Activated T-cell treated with anti-CD3 and anti-CD28 coated beads for 1 hour (primary cell): ENCODE results near the gene OVOL3.
"Not testable (repeated sequence)": the region's sequence is repeated elsewhere in the genome, so short reads cannot be mapped to it uniquely, and the experiment has no call there.

ENCODE experiments used
- DNase-seq: peaks from one replicate; pipeline ENCODE4 v3.0.0-alpha.2; 2020; ENCODE audit warnings: low read depth

OVOL3 gene

DNA sequence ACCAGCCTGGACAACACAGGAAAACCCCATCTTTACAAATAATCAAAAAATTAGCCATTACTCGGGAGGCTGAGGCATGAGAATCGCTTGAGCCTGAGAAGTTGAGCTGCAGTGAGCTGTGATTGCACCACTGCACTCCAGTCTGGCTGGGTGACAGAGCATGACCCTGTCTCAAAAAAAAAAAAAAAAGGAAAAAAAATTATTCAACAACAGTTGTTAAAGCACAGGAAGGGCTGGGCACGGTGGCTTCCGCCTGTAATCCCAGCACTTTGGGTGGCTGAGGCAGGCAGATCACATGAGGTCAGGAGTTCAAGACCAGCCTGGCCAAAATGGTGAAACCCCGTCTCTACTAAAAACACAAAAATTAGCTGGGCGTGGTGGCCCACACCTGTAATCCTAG is 20.3 kb downstream of the OVOL3 start:
- not testable (repeated sequence) for DNase-seq

DNA sequence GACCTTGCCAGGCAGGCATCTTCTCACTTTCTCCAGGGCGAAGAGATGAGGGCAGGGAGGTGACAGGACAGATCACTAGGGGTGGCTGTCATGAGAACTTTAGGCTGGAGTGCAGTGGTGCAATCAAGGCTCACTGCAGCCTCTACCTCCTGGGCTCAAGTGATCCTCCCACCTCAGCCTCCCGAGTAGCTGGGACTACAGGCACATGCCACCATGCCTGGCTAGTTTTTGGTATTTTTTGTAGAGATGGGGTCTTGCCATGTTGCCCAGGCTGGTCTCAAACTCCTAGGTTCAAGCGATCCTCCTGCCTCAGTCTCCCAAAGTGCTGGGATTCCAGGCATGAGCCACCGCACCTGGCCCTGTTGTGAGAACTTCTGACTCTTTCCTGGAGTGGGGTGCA is 23.9 kb downstream of the OVOL3 start:
- not testable (repeated sequence) for DNase-seq

DNA sequence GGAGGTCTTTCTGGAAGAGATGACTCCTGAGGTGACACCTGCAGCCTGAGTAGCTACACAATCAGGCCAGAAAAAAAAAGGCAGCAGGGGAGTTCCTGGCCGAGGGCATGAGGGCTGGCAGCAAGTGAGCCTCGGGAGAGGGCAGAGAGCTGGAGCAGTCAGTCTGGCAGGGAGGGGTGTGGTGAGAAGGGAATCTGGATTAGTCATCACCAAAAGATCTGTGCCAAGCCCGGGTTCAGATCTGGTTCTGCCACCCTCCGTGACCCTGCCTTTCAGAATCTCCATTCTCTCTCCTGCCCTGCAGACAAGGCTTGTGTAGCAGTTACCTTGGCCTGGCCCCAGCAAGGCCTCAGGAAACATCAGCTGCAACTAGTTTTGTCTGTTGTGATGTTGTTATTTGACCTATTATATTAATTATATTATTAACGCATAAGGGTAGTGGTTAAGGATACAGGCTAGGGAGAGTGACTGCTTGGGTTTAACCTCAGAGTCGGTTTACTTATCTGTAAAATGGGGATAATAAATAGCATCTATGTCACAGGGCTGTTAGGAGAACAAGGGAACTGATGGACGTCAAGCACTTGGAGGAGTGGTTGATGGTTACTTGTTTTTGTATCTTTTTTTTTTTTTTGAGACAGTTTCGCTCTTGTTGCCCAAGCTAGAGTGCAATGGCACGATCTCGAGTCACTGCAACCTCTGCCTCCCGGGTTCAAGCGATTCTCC is 26.2 kb downstream of the OVOL3 start:
- DNase-seq = no peak

DNA sequence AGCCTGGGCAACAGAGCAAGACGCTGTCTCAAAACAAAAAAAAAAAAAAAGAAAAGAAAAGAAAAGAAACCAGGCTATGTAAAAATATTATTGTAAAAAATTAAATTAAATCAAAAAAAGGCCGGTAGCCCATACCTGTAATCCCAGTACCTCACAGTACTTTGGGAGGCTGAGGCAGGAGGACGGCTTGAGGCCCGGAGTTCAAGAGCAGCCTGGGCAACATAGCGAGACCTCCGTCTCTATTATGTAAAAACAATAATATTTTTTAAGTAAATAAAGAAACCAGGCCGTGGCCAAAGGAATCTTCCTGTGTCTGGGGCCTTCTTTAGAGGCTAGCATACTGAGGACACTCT is 28.2 kb downstream of the OVOL3 start:
- DNase-seq = no peak

DNA sequence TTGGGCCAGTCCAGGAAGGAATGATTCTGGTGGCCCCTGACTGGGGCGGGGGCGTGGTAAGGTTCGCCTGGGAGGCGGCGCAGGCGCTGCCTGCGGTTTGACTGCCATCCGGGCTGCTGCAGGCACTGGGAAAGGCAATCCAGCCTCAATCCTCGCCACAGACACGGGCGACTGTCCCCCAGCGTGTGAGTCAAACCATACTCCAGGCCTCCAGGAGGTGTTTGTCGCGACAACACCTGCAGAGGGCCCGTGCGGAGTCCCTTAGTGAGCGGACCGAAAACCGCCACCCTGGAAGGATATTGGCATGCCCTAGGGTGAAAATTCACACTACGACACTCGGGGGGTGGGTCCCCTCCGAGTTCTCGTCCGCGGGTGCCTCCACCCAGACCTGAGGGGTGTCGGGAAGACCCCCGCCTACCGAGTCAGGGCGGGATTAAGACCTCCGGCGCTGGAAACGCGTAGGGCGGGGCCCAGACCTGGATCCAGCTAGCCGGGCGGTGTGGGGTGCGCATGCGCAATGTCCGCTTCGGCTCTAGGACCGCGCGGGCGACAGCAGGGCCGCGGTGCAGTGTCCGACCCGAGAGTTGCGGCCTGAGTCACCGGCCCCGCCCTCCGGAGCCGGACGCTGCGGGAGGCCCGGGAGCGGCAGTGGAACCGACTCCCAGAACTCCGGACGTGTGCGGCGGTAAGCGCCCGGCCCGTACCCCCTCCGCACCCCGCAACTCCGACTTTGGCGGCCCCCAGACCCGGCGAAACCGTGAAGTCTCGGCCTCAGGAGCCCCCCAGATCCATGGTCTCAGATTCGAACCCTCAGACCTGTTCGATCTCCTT is 28.7 kb downstream of the OVOL3 start, which contains the start of gene CAPNS1:
Gene CAPNS1 (plus strand): TSS at position 594 of the 831 bp plus-strand sequence. CDS start 946 bp downstream, outside the sequence.
- DNase-seq = peak; percentile 86

DNA sequence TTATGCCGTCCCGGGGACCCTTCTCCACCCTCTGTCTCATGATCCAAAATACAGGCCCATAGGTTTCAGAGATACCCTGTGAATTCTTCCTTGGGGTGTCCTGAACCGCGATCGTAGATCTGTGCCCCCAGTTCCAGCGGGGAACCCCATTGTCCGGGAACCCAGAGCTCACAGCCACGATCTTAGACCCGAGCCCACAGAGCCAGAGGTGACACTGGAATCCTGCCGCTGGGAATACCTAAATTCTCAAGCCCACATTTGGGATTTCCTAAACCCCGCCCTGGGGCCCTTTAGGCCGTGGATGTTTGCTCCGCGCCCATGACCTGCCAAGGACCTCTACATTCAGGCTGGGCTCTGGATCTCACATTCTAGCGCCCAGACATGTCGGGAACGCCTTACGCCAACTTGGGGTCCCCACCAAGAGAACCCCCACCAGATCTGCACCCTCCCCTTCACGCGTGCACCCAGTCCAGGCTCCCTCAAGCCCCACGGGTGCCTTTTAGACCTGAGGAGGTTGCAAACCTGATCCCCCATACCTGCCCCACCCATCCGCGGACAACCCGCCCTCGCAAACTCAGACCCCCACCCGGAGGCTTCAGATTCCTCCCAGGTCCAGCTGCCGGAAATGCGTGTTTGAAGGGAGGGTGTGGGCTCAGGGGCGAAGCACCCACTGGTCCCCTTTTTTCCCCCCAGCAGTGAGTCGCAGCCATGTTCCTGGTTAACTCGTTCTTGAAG is 29.5 kb downstream of the OVOL3 start:
- peak; percentile 20 for DNase-seq

DNA sequence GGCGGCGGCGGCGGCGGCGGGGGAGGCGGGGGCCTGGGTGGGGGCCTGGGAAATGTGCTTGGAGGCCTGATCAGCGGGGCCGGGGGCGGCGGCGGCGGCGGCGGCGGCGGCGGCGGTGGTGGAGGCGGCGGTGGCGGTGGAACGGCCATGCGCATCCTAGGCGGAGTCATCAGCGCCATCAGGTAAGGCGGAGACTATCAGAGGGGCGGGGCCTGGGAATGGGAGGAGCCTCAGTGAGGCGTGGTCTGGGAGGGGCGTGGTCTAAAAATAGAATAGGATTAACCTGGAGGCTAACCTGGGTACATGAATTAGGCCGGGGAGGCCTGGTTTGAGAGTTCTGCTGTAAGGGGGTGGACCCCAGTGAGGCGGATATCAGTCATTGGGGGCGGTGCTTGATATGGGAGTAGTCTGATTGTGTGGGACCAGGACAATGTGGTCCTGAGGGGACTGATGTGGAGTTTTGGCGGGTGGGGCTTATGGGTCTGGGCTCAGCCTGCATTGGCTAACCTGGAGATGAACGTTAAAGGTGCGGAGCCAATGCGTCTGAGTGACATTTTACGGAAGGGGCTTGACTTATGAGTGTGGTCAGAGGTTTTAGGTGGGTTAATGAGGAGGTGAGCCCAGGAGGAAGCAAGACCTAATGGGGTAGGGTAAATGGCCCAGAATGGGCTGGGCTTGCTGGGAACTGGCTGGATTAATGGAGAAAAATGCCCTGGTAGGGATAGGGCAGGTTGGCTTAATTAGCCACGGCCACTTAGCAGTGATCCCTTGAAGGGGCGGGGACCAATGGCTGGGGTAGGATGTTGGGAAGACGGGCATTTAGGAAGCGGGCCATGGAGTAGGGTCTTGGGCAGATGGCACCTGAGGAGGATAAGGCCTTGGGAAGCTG is 30.3 kb downstream of the OVOL3 start:
- peak; percentile 89 for DNase-seq

DNA sequence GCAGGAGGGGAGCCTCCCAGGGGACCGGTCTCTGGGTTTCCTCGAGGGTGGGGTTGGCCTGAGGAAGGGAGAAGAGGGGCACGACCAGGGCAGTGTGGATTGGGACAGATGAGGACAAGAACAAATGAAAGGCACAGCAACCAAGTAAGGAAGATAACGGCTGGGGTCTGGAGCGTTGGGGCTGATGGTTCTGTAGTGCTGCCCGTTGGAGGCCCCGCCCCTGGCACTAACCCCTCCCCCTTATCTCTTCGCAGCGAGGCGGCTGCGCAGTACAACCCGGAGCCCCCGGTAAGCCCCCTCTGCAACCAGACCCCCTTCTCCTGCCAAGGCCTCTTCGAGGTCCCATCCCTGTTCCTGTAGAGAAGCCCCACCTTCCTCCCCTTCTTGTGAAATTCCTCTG is 31.1 kb downstream of the OVOL3 start:
- DNase-seq = no peak

DNA sequence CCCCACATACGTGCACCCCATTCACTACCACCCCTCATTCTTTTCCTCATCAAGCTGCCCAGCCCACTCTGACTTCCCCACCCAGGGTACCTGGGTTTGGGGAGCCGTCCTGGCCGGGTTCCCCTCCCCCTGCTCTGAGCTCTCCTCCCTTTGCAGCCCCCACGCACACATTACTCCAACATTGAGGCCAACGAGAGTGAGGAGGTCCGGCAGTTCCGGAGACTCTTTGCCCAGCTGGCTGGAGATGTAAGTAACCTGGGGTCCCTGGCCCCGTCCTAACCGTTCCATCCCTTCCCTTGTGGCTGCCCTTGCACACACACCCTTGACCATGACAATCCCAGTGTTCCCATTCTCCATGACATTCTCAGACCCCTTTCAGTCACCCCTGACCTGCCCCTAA is 31.6 kb downstream of the OVOL3 start:
- no peak for DNase-seq

DNA sequence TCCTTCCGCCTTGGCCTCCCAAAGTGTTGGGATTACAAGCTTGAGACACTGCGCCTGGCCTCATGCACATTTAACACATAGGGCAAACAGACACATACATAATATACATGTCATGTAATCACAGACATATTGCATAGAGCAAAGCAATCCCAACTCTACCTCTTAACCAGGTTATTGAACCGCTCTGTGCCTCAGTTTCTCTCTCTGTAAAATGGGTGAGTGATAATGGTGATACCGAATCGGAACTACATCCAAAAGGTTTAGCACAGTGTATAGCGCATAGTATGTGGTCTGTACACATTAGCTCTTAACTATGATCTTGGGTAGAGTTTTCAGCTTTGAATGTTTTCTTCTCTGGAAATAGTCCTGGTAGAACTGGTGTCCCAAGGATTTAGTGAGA is 33.7 kb downstream of the OVOL3 start:
- DNase-seq = no peak

DNA sequence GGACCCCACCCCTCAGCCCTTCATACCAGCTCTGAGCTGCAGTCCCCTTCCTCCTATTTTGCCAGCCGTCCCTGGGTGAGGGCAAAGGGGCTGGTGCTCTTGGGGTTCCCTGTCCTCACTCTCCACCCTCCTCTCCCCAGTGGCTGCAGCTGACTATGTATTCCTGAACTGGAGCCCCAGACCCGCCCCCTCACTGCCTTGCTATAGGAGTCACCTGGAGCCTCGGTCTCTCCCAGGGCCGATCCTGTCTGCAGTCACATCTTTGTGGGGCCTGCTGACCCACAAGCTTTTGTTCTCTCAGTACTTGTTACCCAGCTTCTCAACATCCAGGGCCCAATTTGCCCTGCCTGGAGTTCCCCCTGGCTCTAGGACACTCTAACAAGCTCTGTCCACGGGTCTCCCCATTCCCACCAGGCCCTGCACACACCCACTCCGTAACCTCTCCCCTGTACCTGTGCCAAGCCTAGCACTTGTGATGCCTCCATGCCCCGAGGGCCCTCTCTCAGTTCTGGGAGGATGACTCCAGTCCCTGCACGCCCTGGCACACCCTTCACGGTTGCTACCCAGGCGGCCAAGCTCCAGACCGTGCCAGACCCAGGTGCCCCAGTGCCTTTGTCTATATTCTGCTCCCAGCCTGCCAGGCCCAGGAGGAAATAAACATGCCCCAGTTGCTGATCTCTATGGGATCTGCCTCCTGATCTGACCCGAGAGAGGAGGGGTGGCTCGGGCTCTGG is 38.9 kb downstream of the OVOL3 start:
- DNase-seq = no peak

DNA sequence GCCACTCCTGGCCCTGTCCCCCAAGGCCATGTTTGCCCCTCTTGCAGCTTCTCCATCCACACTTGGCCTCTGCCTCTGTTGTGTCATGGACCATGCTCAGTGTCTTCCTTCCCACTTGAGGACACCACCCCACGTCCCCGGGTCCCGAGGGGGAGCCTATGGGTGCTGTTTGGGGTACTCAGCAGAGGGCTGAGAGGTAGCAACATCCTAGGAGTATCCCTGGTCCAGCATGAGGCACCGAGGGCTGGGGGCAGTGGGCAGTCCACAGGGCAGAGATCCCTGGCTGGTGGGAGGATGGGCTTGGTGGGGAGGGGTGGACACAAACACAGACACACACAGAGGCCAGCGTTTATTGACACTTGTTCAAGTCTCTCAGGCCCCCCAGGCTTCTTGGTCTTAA is 39.6 kb downstream of the OVOL3 start:
- no peak for DNase-seq

DNA sequence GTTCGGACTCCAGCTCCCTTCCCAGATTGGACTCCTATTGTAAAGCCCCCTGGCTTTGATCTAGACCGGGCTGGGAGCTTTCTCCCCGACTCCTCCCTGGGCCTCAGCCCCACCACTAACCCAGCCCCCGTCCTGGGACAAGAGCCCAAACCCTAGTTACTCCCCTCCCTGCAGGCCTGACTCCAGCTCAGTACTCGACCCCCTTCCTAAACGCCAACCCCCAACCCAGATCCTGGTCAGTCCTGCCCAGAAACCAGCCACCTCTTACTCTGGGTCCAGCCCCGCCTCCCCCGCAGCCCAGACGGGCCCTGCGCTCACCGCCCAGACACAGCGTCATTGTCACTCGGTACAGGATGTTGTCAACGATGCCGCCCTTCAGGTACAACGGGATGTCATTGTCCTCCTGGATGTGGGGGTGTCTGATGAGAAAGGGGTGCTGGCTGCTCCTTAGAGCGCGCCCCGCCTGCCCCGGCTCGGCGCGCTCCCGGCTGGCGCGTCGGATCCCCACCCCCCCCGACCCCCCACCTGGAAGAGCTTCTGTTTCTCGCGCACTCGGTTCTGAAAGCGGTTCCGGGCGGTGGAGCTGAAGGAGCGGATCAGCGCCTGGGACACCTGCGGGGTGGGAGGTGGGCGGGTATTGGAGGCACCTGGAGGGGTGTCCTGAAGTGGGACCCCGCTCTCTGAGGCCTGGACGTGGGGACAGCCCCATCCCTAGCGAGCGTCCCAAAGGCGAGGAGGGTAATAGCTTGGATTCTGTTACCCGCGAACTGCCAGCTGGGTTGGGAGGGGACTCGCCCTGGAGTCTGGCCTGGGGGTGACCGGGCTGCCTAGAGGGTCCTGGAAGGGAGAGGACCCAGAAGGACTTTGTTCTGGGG is 40.4 kb downstream of the OVOL3 start:
- DNase-seq = no peak

DNA sequence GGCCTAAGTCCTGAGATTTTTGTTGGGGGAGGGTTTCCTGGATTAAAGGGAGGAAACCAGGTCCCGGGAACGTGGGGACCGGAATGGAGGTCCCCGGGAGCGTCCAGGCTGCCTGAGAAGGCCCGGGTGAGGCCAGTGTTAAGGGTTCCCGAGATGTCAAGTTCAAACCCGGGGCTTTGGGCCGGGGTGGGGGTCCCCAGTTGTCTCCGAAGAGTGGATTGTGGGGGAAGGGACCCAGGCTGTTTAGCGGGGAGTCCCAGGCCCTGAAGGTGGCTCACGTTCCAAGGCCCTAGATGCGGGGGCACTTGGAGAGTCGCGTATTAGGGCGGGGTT is 41.0 kb downstream of the OVOL3 start:
- no peak for DNase-seq

DNA sequence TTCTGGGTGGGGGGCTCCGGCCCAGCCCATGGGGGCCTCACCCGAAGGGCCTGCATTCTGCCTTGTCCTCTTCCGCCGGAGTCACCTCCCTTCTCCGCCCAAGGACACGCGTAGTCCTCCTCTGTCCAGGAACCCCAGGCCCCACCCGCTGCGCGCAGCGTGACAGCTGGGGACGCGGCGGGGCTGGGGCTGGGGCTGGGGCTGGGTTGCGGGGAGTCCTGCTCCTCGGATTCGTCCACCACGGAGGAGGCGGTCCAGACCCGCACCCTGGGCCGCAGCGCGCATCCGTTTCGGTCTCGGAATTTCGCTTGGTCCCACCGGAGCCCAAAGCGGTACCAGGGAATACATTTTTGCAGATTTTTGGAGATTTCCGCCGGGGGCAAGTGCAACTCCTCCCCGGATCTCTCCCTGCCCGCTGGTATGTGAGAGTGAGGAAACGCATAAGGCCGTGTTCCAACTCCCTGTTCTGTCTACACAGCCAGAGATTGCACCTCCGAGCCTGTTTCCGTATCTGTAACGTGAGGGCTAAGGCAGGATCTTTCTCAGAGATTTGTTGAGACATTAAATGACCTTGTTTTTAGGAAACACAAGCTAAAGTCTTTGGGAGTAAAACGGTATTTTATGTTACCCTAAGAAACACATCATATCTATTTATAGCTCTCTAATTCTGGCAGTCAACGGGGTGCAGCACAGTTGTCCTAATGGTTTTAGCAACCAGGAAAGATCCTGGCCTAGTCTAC is 41.6 kb downstream of the OVOL3 start, which contains the start of gene COX7A1:
Gene COX7A1 (minus strand): TSS at position 96 of the 740 bp plus-strand sequence. CDS start 40 bp downstream, at position 56.
- no peak for DNase-seq

DNA sequence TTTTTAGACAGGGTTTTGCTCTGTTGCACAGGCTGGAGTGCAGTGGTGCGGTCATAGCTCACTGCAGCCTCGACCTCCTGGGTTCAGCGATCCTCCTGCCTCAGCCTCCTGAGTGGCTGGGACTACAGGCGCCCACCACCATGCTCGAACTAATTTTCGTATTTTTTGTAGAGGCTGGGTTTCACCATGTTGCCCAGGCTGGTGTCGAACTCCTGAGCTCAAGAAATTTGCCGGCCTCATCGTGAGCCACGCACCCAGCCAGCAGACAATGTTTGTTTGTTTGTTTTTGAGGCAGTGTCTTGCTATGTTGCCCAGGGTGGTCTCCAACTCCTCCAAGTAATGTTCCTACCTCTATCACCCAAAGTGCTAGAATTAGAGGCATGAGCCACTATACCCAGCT is 42.2 kb downstream of the OVOL3 start:
- no peak for DNase-seq

DNA sequence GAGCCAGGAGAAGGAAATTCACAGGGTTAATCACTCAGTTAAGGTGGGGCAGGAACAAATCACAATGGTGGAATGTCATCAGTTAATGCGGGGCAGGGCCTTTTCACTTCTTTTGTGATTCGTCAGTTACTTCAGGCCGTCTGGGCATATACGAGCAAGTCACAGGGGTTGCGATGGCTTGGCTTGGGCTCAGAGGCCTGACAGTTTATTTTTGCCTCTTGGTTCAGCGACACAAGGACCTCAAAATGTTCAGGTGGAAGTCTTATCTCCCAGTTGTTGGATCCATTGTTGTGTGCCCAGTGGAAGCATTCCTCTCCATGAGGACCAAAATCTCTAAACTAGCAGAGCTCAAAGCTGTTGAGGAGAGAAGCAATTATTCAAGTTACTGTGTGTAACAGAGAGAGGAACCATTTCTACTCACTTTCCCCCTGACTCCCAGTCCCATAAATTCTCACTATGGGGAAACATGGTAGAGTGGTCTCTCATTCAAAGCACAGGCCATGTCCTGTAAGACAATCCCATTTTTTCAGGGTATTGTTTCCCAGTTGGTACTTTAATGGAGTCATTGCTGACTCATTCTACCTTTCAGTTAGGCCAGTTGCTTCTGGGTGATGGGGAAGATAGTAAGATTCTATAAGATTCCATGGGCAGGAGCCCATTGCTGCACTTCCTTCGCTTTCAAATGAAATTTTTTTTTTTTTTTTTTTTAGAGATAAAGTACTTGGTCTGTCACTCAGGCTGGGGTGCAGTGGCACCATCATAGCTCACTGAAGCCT is 50.1 kb downstream of the OVOL3 start:
- no peak for DNase-seq
